Fibroblast of lung (primary cell): ENCODE results near the gene MKRN1. TPM values are rescaled to one million over a fixed set of nuclear protein-coding genes. Genes with fewer than 3 reads are reported as not detected.

Experiments
- DNase-seq, 2 donors: peaks; one replicate each; pipeline versions ENCODE4 v3.0.0 to v3.0.0-alpha.2; 2010; ENCODE audit warnings: low read depth in 2 of 2
- H2AFZ ChIP-seq: 2 replicates; pipeline ENCODE4 v1.5.1; 2012; ENCODE audit warnings: low read length, control low read depth, inconsistent platforms
- H3K27ac ChIP-seq: 2 replicates; pipeline ENCODE4 v1.5.1; 2011; ENCODE audit warnings: low read length, control low read depth; ENCODE audit not compliant: insufficient read depth
- H3K27me3 ChIP-seq: 2 replicates; pipeline ENCODE4 v1.5.1; 2011; ENCODE audit warnings: mild to moderate bottlenecking, low read length; ENCODE audit not compliant: control insufficient read depth, insufficient read depth
- H3K36me3 ChIP-seq: 2 replicates; pipeline ENCODE4 v1.5.1; 2011; ENCODE audit warnings: low read length; ENCODE audit not compliant: control insufficient read depth, insufficient read depth
- H3K4me1 ChIP-seq: 2 replicates; pipeline ENCODE4 v1.5.1; 2011; ENCODE audit warnings: low read length; ENCODE audit not compliant: control insufficient read depth, insufficient read depth; ENCODE audit errors: extremely low read depth
- H3K4me2 ChIP-seq: 2 replicates; pipeline ENCODE4 v1.5.1; 2011; ENCODE audit warnings: low read length, control low read depth; ENCODE audit not compliant: insufficient read depth; ENCODE audit errors: extremely low read depth
- H3K4me3 ChIP-seq, 4 experiments: fragments of 200-600 bp in 1 of 4; sonication (generic) in 1 of 4; replicated peaks in 1 of 4; 2 replicates each; pipeline ENCODE4 v1.5.1; 2011 to 2016; ENCODE audit warnings: low read length in 4 of 4, low read depth in 3 of 4, mild to moderate bottlenecking in 3 of 4, control low read depth in 2 of 4, inconsistent platforms in 1 of 4, mixed read lengths in 1 of 4; ENCODE audit not compliant: insufficient read depth in 1 of 4; ENCODE audit errors: control extremely low read depth in 1 of 4
- H3K79me2 ChIP-seq: 2 replicates; pipeline ENCODE4 v1.5.1; 2012; ENCODE audit warnings: mild to moderate bottlenecking, low read length, inconsistent platforms; ENCODE audit not compliant: control insufficient read depth, insufficient read depth
- H3K9ac ChIP-seq: 2 replicates; pipeline ENCODE4 v1.5.1; 2011; ENCODE audit warnings: mild to moderate bottlenecking, low read length, control low read depth; ENCODE audit not compliant: insufficient read depth
- H3K9me3 ChIP-seq: 2 replicates; pipeline ENCODE4 v1.5.1; 2012; ENCODE audit warnings: low read depth, low read length; ENCODE audit not compliant: control insufficient read depth, insufficient read depth
- H4K20me1 ChIP-seq: 2 replicates; pipeline ENCODE4 v1.5.1; 2011; ENCODE audit warnings: low read length; ENCODE audit not compliant: control insufficient read depth, insufficient read depth; ENCODE audit errors: extremely low read depth
- EZH2 ChIP-seq: IDR thresholded peaks from 2 replicates; pipeline ENCODE4 v1.5.1; 2012; ENCODE audit warnings: low read length, control low read depth, mild to moderate bottlenecking; ENCODE audit errors: missing control alignments
- polyA plus RNA-seq, 2 donors: library from polyadenylated mRNA; depleted of rRNA in 1 of 2; stranded (reverse) in 1 of 2; unstranded in 1 of 2; fragments of >200 nt; gene quantifications; 2 replicates each; pipeline ENCODE4 v1.2.1, GENCODE V29; 2011 to 2012; ENCODE audit warnings: missing spikeins in 1 of 2
- total RNA-seq: library from RNA; depleted of rRNA; stranded (reverse); fragments of >200 nt; gene quantifications from 2 replicates; pipeline ENCODE4 v1.2.1, GENCODE V29; 2014
- TF ChIP-seq, protein P1 (sequence below), 2 donors: IDR thresholded peaks in 1 of 2; conservative IDR thresholded peaks in 1 of 2; 1 replicate in 1 of 2; 2 replicates in 1 of 2; pipeline ENCODE4 v1.5.1; 2011 to 2012; ENCODE audit warnings: low read length in 2 of 2, control low read depth in 1 of 2, inconsistent platforms in 1 of 2, low read depth in 1 of 2, mild to moderate bottlenecking in 1 of 2

MKRN1 gene
- total and polyA plus RNA-seq, 2 donors (not counting 1 experiment from before 2014, with no cell fraction given): 63.5 to 81.9 TPM

- Histone ChIP-seq H3K4me3 (no peak overlapping the region), H4K20me1 (no peaks in the 10 kb centered on the region), H3K4me1 (no peaks in the 10 kb centered on the region), H3K27me3 (no peaks in the 10 kb centered on the region), H3K4me2 (no peak overlapping the region), H3K27ac (no peak overlapping the region), H3K79me2 (no peaks in the 10 kb centered on the region), H3K36me3 (no peaks in the 10 kb centered on the region), H2AFZ (no peak overlapping the region), H3K9ac (no peak overlapping the region), H3K9me3 (no peaks in the 10 kb centered on the region)
- no peak for TF ChIP-seq EZH2
- TF ChIP-seq, protein P1, sequence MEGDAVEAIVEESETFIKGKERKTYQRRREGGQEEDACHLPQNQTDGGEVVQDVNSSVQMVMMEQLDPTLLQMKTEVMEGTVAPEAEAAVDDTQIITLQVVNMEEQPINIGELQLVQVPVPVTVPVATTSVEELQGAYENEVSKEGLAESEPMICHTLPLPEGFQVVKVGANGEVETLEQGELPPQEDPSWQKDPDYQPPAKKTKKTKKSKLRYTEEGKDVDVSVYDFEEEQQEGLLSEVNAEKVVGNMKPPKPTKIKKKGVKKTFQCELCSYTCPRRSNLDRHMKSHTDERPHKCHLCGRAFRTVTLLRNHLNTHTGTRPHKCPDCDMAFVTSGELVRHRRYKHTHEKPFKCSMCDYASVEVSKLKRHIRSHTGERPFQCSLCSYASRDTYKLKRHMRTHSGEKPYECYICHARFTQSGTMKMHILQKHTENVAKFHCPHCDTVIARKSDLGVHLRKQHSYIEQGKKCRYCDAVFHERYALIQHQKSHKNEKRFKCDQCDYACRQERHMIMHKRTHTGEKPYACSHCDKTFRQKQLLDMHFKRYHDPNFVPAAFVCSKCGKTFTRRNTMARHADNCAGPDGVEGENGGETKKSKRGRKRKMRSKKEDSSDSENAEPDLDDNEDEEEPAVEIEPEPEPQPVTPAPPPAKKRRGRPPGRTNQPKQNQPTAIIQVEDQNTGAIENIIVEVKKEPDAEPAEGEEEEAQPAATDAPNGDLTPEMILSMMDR (conservative IDR thresholded peaks at IDR 0.05 in 1 of 2, IDR thresholded peaks at IDR 0.05 in 1 of 2; ENCODE audit: low read depth in 1 of 2, low read length in 2 of 2): no peak
- DNase-seq: no peak
These were observed 45.9 kb downstream of the MKRN1 start for GRCh38 chr7:140433396-140433795.

- H3K27ac ChIP-seq: no peak overlapping the region
- TF ChIP-seq, protein P1 (conservative IDR thresholded peaks at IDR 0.05 in 1 of 2, IDR thresholded peaks at IDR 0.05 in 1 of 2; ENCODE audit: low read depth in 1 of 2, low read length in 2 of 2): no peak
- TF ChIP-seq EZH2: no peak
- no peak overlapping the region for H3K4me2 ChIP-seq
- no peaks in the 10 kb centered on the region for H3K27me3 ChIP-seq
- H2AFZ ChIP-seq: no peak overlapping the region
- no peaks in the 10 kb centered on the region for H3K4me1 ChIP-seq
- no peak overlapping the region for H3K9ac ChIP-seq
- no peaks in the 10 kb centered on the region for H4K20me1 ChIP-seq
- no peaks in the 10 kb centered on the region for H3K36me3 ChIP-seq
- H3K79me2 ChIP-seq: no peaks in the 10 kb centered on the region
- DNase-seq: no peak
- H3K4me3 ChIP-seq: no peak overlapping the region
- no peaks in the 10 kb centered on the region for H3K9me3 ChIP-seq
These were observed 53.2 kb downstream of the MKRN1 start for GRCh38 chr7:140426130-140426529.

- H3K79me2 ChIP-seq: no peaks in the 10 kb centered on the region
- no peak for DNase-seq
- H3K4me2 ChIP-seq: no peak overlapping the region
- no peaks in the 10 kb centered on the region for H4K20me1 ChIP-seq
- TF ChIP-seq, protein P1 (conservative IDR thresholded peaks at IDR 0.05 in 1 of 2, IDR thresholded peaks at IDR 0.05 in 1 of 2; ENCODE audit: low read depth in 1 of 2, low read length in 2 of 2): no peak
- TF ChIP-seq EZH2: no peak
- no peak overlapping the region for H2AFZ ChIP-seq
- no peaks in the 10 kb centered on the region for H3K27me3 ChIP-seq
- no peaks in the 10 kb centered on the region for H3K4me1 ChIP-seq
- H3K9ac ChIP-seq: no peak overlapping the region
- no peak overlapping the region for H3K4me3 ChIP-seq
- no peak overlapping the region for H3K27ac ChIP-seq
- H3K36me3 ChIP-seq: no peaks in the 10 kb centered on the region
- no peaks in the 10 kb centered on the region for H3K9me3 ChIP-seq
These were observed 53.6 kb downstream of the MKRN1 start for GRCh38 chr7:140425718-140426117.
